ENCODE results near the gene IGF2. TPM values are rescaled to one million over a fixed set of nuclear protein-coding genes. Genes with fewer than 3 reads are reported as not detected.
"Not testable (repeated sequence)": the region's sequence is repeated elsewhere in the genome, so short reads cannot be mapped to it uniquely, and the experiment has no call there.

Gene IGF2
- total RNA-seq, 1 donor from 2014 or later = 11.7 TPM

- no peak overlapping the region for H3K4me3 ChIP-seq (ENCODE audit: low read depth, low read length)
- no peak for DNase-seq (ENCODE audit: low read depth)
- TF ChIP-seq CTCF (conservative IDR thresholded peaks at IDR 0.05; ENCODE audit: low read depth, low read length) = no peak
Measured at GRCh38 chr11:2182075-2182474, 42.9 kb upstream of the IGF2 start.

GRCh38 chr11:2180789-2181370, 41.7 kb upstream of the IGF2 start:
- no peak for DNase-seq (ENCODE audit: low read depth)
- no peak overlapping the region for H3K4me3 ChIP-seq (ENCODE audit: low read depth, low read length)
- no peak for TF ChIP-seq CTCF (conservative IDR thresholded peaks at IDR 0.05; ENCODE audit: low read depth, low read length)

DNA sequence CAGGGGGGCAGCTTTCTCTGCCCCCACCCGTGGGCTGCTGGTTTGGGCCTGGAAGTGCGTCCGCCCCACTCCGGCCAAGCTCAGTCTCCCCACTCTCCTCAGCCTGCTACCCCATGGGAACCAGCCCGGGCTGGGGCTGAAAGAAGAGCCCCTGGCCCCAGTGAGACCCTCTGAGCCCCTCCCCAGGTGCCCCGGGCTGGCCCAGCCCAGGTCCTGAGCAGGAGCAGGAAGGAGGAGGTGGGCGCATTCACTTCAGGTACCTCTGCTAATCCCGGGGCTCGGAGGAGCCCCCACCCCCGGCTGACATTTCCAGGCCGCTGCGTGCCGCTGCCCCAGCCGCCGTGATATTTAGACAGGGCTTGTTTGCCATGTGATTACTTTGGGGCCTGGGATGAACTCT, 41.2 kb upstream of the IGF2 start:
- DNase-seq (ENCODE audit: low read depth) = no peak
- no peak overlapping the region for H3K4me3 ChIP-seq (ENCODE audit: low read depth, low read length)
- TF ChIP-seq CTCF (conservative IDR thresholded peaks at IDR 0.05; ENCODE audit: low read depth, low read length) = no peak

GRCh38 chr11:2179516-2179915, 40.3 kb upstream of the IGF2 start:
- no peak overlapping the region for H3K4me3 ChIP-seq (ENCODE audit: low read depth, low read length)
- TF ChIP-seq CTCF (conservative IDR thresholded peaks at IDR 0.05; ENCODE audit: low read depth, low read length) = no peak
- DNase-seq (ENCODE audit: low read depth) = no peak

DNA sequence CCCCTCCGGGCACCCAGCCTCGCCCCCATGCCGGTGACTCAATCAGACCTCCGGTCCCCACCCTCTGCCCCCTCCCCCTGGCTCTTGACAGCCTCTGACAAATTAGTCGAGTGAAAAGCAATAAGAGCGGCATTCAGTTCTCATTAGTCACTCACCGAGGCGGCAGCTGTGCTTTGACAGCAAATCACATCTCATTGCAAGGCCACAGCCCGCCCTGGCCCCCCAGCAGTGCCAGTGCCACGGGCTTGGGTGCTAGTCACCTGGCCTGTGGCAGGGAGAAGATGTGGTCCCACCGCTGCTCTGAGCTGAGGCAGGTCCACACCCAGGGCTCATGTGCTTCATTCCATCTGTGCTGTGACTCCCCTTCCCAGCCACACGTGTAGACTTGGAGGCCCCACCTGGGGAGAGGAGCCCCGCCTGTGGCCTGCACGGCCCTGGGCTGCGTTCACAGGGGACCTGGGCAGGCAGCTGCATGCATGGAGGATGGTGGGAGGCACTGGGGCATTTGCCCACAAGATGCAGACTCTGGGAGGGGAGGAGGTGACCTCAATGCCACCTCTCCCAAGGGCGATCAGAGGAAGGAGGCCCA, 39.8 kb upstream of the IGF2 start:
- peak; percentile 22 for DNase-seq (ENCODE audit: low read depth)
- H3K4me3 ChIP-seq (ENCODE audit: low read depth, low read length) = no peak overlapping the region
- TF ChIP-seq CTCF (conservative IDR thresholded peaks at IDR 0.05; ENCODE audit: low read depth, low read length) = no peak

- DNase-seq (ENCODE audit: low read depth) = not testable (repeated sequence)
Measured at GRCh38 chr11:2178055-2178773, 39.0 kb upstream of the IGF2 start.

GRCh38 chr11:2177076-2177475, 37.9 kb upstream of the IGF2 start:
- no peak overlapping the region for H3K4me3 ChIP-seq (ENCODE audit: low read depth, low read length)
- no peak for TF ChIP-seq CTCF (conservative IDR thresholded peaks at IDR 0.05; ENCODE audit: low read depth, low read length)
- no peak for DNase-seq (ENCODE audit: low read depth)

More at GRCh38 chr11:2178055-2178773, 39.0 kb upstream of the IGF2 start:
- not testable (repeated sequence) for H3K4me3 ChIP-seq (ENCODE audit: low read depth, low read length)
